ENCODE data around the gene WT1.

- TF ChIP-seq POLR2A (IDR thresholded peaks at IDR 0.05) (no peak), CTCF (IDR thresholded peaks at IDR 0.05) (no peak)
Observed at GRCh38 chr11:32343325-32344008, 91.9 kb downstream of the WT1 start.

All from heart left ventricle (tissue), 13 donors.